OCI-LY7 (cell line): ENCODE measurements around the gene TES. TPM values are rescaled to one million over a fixed set of nuclear protein-coding genes. Genes with fewer than 3 reads are reported as not detected.

ENCODE experiments used
- BruUV-seq: library from RNA; stranded (reverse); fragments of 400-500 nt; replicated peaks from 2 replicates; lab custom pipeline; 2021; lab: Mats Ljungman, UMichigan
- CTCF ChIA-PET: fragments of 300-600 bp; sonication (Branson Sonifier 250); formaldehyde crosslinking; loops from one replicate; lab custom pipeline; 2022; ENCODE audit warnings: antibody characterized with exemption; ENCODE audit not compliant: unreplicated experiment; lab: Charles Lee
- POLR2A ChIA-PET: fragments of 300-600 bp; sonication (Branson Sonifier 250); formaldehyde crosslinking; loops from one replicate; lab custom pipeline; 2022; ENCODE audit warnings: antibody characterized with exemption; lab: Charles Lee
- DNase-seq: peaks from one replicate; pipeline ENCODE4 v3.0.0-alpha.2; 2015; ENCODE audit warnings: low spot score
- H2AFZ ChIP-seq: fragments of 200-600 bp; sonication (generic), shearing (Covaris generic); 2 replicates; pipeline ENCODE4 v1.6.1; 2014; ENCODE audit warnings: mild to moderate bottlenecking, antibody characterized with exemption, low read length, moderate library complexity
- H3K27ac ChIP-seq: fragments of 200-600 bp; sonication (generic); 2 replicates; pipeline ENCODE4 v1.5.1; 2014; ENCODE audit warnings: mixed run types, low read depth, mild to moderate bottlenecking, moderate library complexity, low read length, inconsistent platforms; ENCODE audit not compliant: poor library complexity, severe bottlenecking
- H3K36me3 ChIP-seq: fragments of 200-600 bp; sonication (generic); 2 replicates; pipeline ENCODE4 v1.6.1; 2014; ENCODE audit warnings: mild to moderate bottlenecking, antibody characterized with exemption, low read length, moderate library complexity, mixed read lengths; ENCODE audit not compliant: insufficient read depth
- H3K4me1 ChIP-seq: fragments of 200-600 bp; sonication (generic); 2 replicates; pipeline ENCODE4 v1.5.1; 2014; ENCODE audit warnings: mild to moderate bottlenecking, low read length; ENCODE audit not compliant: insufficient read depth, poor library complexity, severe bottlenecking
- H3K4me2 ChIP-seq: fragments of 200-600 bp; sonication (generic); 2 replicates; pipeline ENCODE4 v1.6.1; 2014; ENCODE audit warnings: mild to moderate bottlenecking, low read length
- H3K4me3 ChIP-seq: fragments of 200-600 bp; sonication (generic); 2 replicates; pipeline ENCODE4 v1.5.1; 2014; ENCODE audit warnings: mild to moderate bottlenecking, low read depth, low read length; ENCODE audit not compliant: poor library complexity, severe bottlenecking
- H3K79me2 ChIP-seq: fragments of 200-600 bp; sonication (generic); 2 replicates; pipeline ENCODE4 v1.6.1; 2016; ENCODE audit warnings: low read depth, mild to moderate bottlenecking, low read length, moderate library complexity, mixed read lengths; ENCODE audit not compliant: insufficient read depth
- H3K9me2 ChIP-seq: fragments of 200-600 bp; sonication (generic); 2 replicates; pipeline ENCODE4 v1.6.1; 2016; ENCODE audit warnings: mild to moderate bottlenecking, low read length, mixed read lengths; ENCODE audit not compliant: insufficient read depth
- H3K9me3 ChIP-seq: fragments of 200-600 bp; sonication (generic); 2 replicates; pipeline ENCODE4 v1.6.1; 2014; ENCODE audit warnings: mild to moderate bottlenecking, mixed run types, low read length, mixed read lengths
- H4K20me1 ChIP-seq: fragments of 200-600 bp; sonication (generic); 2 replicates; pipeline ENCODE4 v1.6.1; 2014; ENCODE audit warnings: mild to moderate bottlenecking, antibody characterized with exemption, low read length, moderate library complexity, mixed read lengths; ENCODE audit not compliant: insufficient read depth
- CTCF ChIP-seq: fragments of 200-600 bp; sonication (generic); conservative IDR thresholded peaks from 2 replicates; pipeline ENCODE4 v1.5.1; 2014; ENCODE audit warnings: mild to moderate bottlenecking, antibody characterized with exemption, low read length, moderate library complexity, mixed read lengths
- EZH2phosphoT487 ChIP-seq: fragments of 200-600 bp; sonication (generic); IDR thresholded peaks from 2 replicates; pipeline ENCODE4 v1.6.1; 2018; ENCODE audit warnings: low read depth, borderline replicate concordance, mild to moderate bottlenecking, mixed run types, antibody characterized with exemption, low read length, moderate library complexity, mixed read lengths
- intact Hi-C: fragments of 100-400 bp; cut with micrococcal nuclease; formaldehyde crosslinking; loops from one replicate; pipeline ENCODE4 v1.10.0; 2022; ENCODE audit not compliant: unreplicated experiment
- total RNA-seq, 2 experiments: library from RNA; depleted of rRNA in 1 of 2; stranded (reverse); fragments of >200 nt in 1 of 2; shearing (Covaris generic) in 1 of 2; gene quantifications; 2 replicates each; pipeline ENCODE4 v1.2.3, GENCODE V29; 2014 to 2022

Gene TES
- total RNA-seq, 2 experiments from 2014 or later: not detected

DNA sequence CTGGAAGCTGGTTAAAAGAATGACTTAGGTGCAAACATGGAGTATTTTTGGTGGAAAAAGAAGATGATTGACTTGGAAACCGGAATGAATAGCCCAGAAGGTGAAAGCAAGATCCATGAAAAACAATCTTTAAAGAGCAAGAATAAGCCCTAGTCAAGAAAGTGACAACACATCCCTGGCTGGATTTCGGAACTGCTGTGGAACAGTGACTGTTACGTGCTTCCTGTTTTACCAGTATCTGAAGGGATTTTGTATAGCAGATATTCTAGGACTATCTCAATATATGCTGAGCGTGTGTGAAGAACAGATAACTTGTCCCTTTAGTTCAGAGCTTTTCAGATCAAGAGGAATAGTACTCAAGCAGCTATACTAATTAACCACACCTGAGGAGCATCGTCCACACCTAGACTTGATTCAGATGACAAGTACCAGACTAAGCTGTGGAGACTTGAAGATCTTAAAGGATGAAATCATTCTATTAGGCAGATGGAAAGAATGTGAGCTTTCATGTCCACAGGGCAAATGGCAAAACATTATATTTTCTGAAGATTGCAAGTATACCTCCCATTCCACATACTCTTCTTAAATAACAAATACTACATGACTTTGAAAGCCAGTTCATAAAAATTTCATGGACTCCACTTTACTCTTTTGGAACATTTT is 11.5 kb upstream of the TES start:
- H4K20me1 ChIP-seq: no peaks in the 10 kb centered on the region
- no peaks in the 10 kb centered on the region for H3K4me1 ChIP-seq
- H3K27ac ChIP-seq: no peak overlapping the region
- H2AFZ ChIP-seq: no peak overlapping the region
- no peaks in the 10 kb centered on the region for H3K79me2 ChIP-seq
- ChIA-PET POLR2A (no interaction called here), CTCF (no interaction called here)
- H3K36me3 ChIP-seq: no peaks in the 10 kb centered on the region
- TF ChIP-seq CTCF: no peak
- no peak for TF ChIP-seq EZH2phosphoT487
- H3K9me2 ChIP-seq: no peaks in the 10 kb centered on the region
- no peak overlapping the region for H3K4me2 ChIP-seq
- no peaks in the 10 kb centered on the region for H3K9me3 ChIP-seq
- DNase-seq: no peak
- intact Hi-C loops: no loop called here
- no TSS peak for BruUV-seq
- no peak overlapping the region for H3K4me3 ChIP-seq

GRCh38 chr7:116200963-116201362 is 9.4 kb upstream of the TES start:
- DNase-seq: no peak
- Histone ChIP-seq H3K9me3 (no peaks in the 10 kb centered on the region), H3K79me2 (no peaks in the 10 kb centered on the region), H3K4me2 (no peak overlapping the region), H3K36me3 (no peaks in the 10 kb centered on the region), H3K4me1 (no peaks in the 10 kb centered on the region), H3K4me3 (no peak overlapping the region), H2AFZ (no peak overlapping the region), H3K27ac (no peak overlapping the region), H4K20me1 (no peaks in the 10 kb centered on the region), H3K9me2 (no peaks in the 10 kb centered on the region)
- intact Hi-C loops: no loop called here
- POLR2A ChIA-PET: interaction anchor here (1.1 to 1.2 kb wide), 2 partner anchors 12 to 15 kb away, joined by 3 to 4 read pairs; no protein-coding TSS in a partner anchor
- CTCF ChIA-PET: interaction anchor here (0.6 kb wide), 1 partner anchor 943 kb away, joined by 3 read pairs; no protein-coding TSS in a partner anchor
- BruUV-seq: no TSS peak
- no peak for TF ChIP-seq CTCF
- TF ChIP-seq EZH2phosphoT487: no peak

GRCh38 chr7:116206141-116206540 is 4.2 kb upstream of the TES start:
- Histone ChIP-seq H3K4me2 (no peak overlapping the region), H3K27ac (no peak overlapping the region), H3K9me2 (no peaks in the 10 kb centered on the region), H4K20me1 (no peaks in the 10 kb centered on the region), H2AFZ (no peak overlapping the region), H3K4me1 (peaks cover 4% of the 10 kb centered on the region), H3K4me3 (no peak overlapping the region), H3K36me3 (no peaks in the 10 kb centered on the region), H3K79me2 (no peaks in the 10 kb centered on the region), H3K9me3 (no peaks in the 10 kb centered on the region)
- no peak for DNase-seq
- POLR2A ChIA-PET: no interaction called here
- TF ChIP-seq EZH2phosphoT487 (no peak), CTCF (no peak)
- BruUV-seq: no TSS peak
- CTCF ChIA-PET: no interaction called here
- intact Hi-C loops: no loop called here
